Pancreas (tissue), 10 donors: ENCODE data around the gene CEP97. TPM values are rescaled to one million over a fixed set of nuclear protein-coding genes. Genes with fewer than 3 reads are reported as not detected.
"Not testable (repeated sequence)": the region's sequence is repeated elsewhere in the genome, so short reads cannot be mapped to it uniquely, and the experiment has no call there.

Experiments used
- ATAC-seq, 4 donors: fragments of 200-7000 bp; cut with Tn5 transposase; one replicate each; pipeline versions ENCODE4 v1.8.0 to v1.9.1; 2020; ENCODE audit warnings: mild to moderate bottlenecking in 4 of 4, moderate library complexity in 4 of 4
- DNase-seq, 6 donors: peaks; one replicate each; pipeline ENCODE4 v3.0.0-alpha.2; 2020
- FAIRE-seq: peaks from 2 replicates; lab custom pipeline; 2012; peaks lifted over from hg19 to GRCh38; lab: Jason Lieb, UNC
- H3K27ac ChIP-seq, 4 donors: fragments of 200-600 bp; sonication (generic); 1 replicate in 3 of 4; 2 replicates in 1 of 4; pipeline versions ENCODE4 v1.5.0 to v1.8.0; 2020
- H3K27me3 ChIP-seq, 4 donors: fragments of 200-600 bp; one replicate each; pipeline ENCODE4 v1.8.0; 2021
- H3K36me3 ChIP-seq, 3 donors: fragments of 200-600 bp; sonication (generic) in 1 of 3; one replicate each; pipeline versions ENCODE4 v1.5.0 to v1.8.0; 2020 to 2021
- H3K4me1 ChIP-seq, 3 donors: fragments of 200-600 bp; one replicate each; pipeline ENCODE4 v1.8.0; 2021
- H3K4me3 ChIP-seq, 4 donors: fragments of 200-600 bp; sonication (generic) in 2 of 4; one replicate each; pipeline versions ENCODE4 v1.5.0 to v1.8.0; 2020 to 2021
- H3K9me3 ChIP-seq, 4 donors: fragments of 200-600 bp; one replicate each; pipeline ENCODE4 v1.8.0; 2021
- CTCF ChIP-seq, 4 donors: fragments of 200-600 bp; sonication (generic) in 3 of 4; IDR thresholded peaks; one replicate each; pipeline versions ENCODE4 v1.5.0 to v1.8.0; 2021; ENCODE audit warnings: antibody characterized with exemption in 4 of 4
- WGBS, 2 donors: extraction: QIAGEN DNeasy Blood & Tissue Kit; methylation state at CpG; one replicate each; pipeline ENCODE4 v1.1.7; 2013; 5-methylcytosine and 5-hydroxymethylcytosine counted together
- intact Hi-C, 3 donors: fragments of 100-400 bp; cut with DNase I; formaldehyde crosslinking; loops; one replicate each; pipeline versions ENCODE4 v1.11.1 to v1.14.2; 2022
- polyA plus RNA-seq, 2 donors: library from polyadenylated mRNA; stranded (reverse); fragments of 200-250 nt; gene quantifications; one replicate each; pipeline ENCODE4 v1.2.3, GENCODE V29; 2013
- total RNA-seq, 6 donors: library from RNA; stranded (reverse); fragmentation: NEBNext Ultra II Directional in 4 of 6; extraction: Animal tissue kit (Norgen Biotek cat#: 25700) in 4 of 6; gene quantifications; one replicate each; pipeline versions ENCODE4 v1.2.1 to v1.2.4, GENCODE V29; 2021 to 2023
- donor health status: healthy with polysubstance abuse.
- donor health status: DM: no; HTN: no; CAD: no; lungs with moderate emphysema.
- donor health status: DM: no; HTN: no; CAD: no.
- donor health status: control.
- donor health status: control.
- donor health status: Bipolar disorder and iron deficiency.
- donor health status: DM: yes; HTN: yes; CAD: no.
- donor health status: DM: no; HTN: no; CAD: no.
- donor health status: DM: no; HTN: no; CAD: no.
- donor health status: DM: yes; HTN: yes; CAD: no.

The CEP97 gene
- total and polyA plus RNA-seq, 8 donors = 0.76 to 4.6 (median 2.0) TPM

- H3K27me3 ChIP-seq = no peaks in the 10 kb centered on the region
Measured at GRCh38 chr3:101677436-101678286, 46.8 kb upstream of the CEP97 start.

GRCh38 chr3:101678837-101679236 is 45.6 kb upstream of the CEP97 start:
- peaks cover 12 to 29% (median 14%) of the 10 kb centered on the region in 3 donors for H3K4me1 ChIP-seq
- 45 to 59% methylated on average over 2 of the region's 2 CpGs for WGBS, 2 donors
- H3K4me3 ChIP-seq, H3K9me3 ChIP-seq, intact Hi-C loops, H3K27me3 ChIP-seq, FAIRE-seq, ATAC-seq, DNase-seq, H3K27ac ChIP-seq: not testable (repeated sequence)
- peaks cover 0 to 33% (median 25%) of the 10 kb centered on the region in 3 donors for H3K36me3 ChIP-seq

More at GRCh38 chr3:101677436-101678286, 46.8 kb upstream of the CEP97 start:
- Histone ChIP-seq H3K9me3 (no peaks in the 10 kb centered on the region), H3K27ac (peak overlapping the region in 3 of 4 donors; percentile 5 to 95 (median 44)), H3K4me3 (peak overlapping the region in 2 of 4 donors; percentile 70 to 98), H3K4me1 (peaks cover 7 to 25% (median 12%) of the 10 kb centered on the region in 3 donors), H3K36me3 (peaks cover 0 to 26% (median 19%) of the 10 kb centered on the region in 3 donors)
- ATAC-seq (no peak), FAIRE-seq (no peak), DNase-seq (peak in 4 of 6 donors; percentile 41 to 74 (median 53))
- TF ChIP-seq CTCF (IDR thresholded peaks at IDR 0.05) = no peak
- intact Hi-C loops = no loop called here
- WGBS, 2 donors = 32 to 37% methylated on average over 29 of the region's 29 CpGs

GRCh38 chr3:101680466-101680865 is 43.9 kb upstream of the CEP97 start:
- no peak for ATAC-seq
- Histone ChIP-seq H3K9me3 (no peaks in the 10 kb centered on the region), H3K36me3 (peaks cover 0 to 33% (median 25%) of the 10 kb centered on the region in 3 donors), H3K27me3 (no peaks in the 10 kb centered on the region), H3K4me1 (peaks cover 11 to 33% (median 17%) of the 10 kb centered on the region in 3 donors), H3K27ac (no peak overlapping the region), H3K4me3 (no peak overlapping the region)
- no peak for FAIRE-seq
- no peak for DNase-seq
- 84% methylated on average over 4 of the region's 4 CpGs for WGBS, 2 donors
- TF ChIP-seq CTCF (IDR thresholded peaks at IDR 0.05) = no peak
- intact Hi-C loops = no loop called here

- peaks cover 7 to 26% (median 17%) of the 10 kb centered on the region in 3 donors for H3K4me1 ChIP-seq
- no peak for TF ChIP-seq CTCF (IDR thresholded peaks at IDR 0.05)
- peak overlapping the region in 3 of 4 donors; percentile 50 to 72 (median 56) for H3K4me3 ChIP-seq
- peak overlapping the region in 1 of 4 donors; percentile 91 for H3K27ac ChIP-seq
- no peak for ATAC-seq
- peaks cover 0 to 33% (median 25%) of the 10 kb centered on the region in 3 donors for H3K36me3 ChIP-seq
- DNase-seq = no peak
- no peaks in the 10 kb centered on the region for H3K27me3 ChIP-seq
- intact Hi-C loops = no loop called here
- FAIRE-seq = no peak
- H3K9me3 ChIP-seq = no peaks in the 10 kb centered on the region
Measured at GRCh38 chr3:101685050-101685400, 39.4 kb upstream of the CEP97 start.

- ATAC-seq (peak; percentile 11 to 47 (median 37)), FAIRE-seq (no peak), DNase-seq (no peak)
- no peak for TF ChIP-seq CTCF (IDR thresholded peaks at IDR 0.05)
- 0 to 1% methylated on average over 11 of the region's 11 CpGs for WGBS, 2 donors
- Histone ChIP-seq H3K9me3 (no peaks in the 10 kb centered on the region), H3K4me1 (peaks cover 7 to 26% (median 17%) of the 10 kb centered on the region in 3 donors), H3K27me3 (no peaks in the 10 kb centered on the region), H3K4me3 (peak overlapping the region; percentile 50 to 72 (median 54)), H3K36me3 (peaks cover 0 to 24% (median 23%) of the 10 kb centered on the region in 3 donors), H3K27ac (peak overlapping the region; percentile 70 to 91 (median 89))
- intact Hi-C loops = no loop called here
Measured at GRCh38 chr3:101685870-101686307, 38.5 kb upstream of the CEP97 start.
